ENCODE measurements around the gene WWC2. TPM values are rescaled to one million over a fixed set of nuclear protein-coding genes. Genes with fewer than 3 reads are reported as not detected.

Gene WWC2
- total RNA-seq, 4 donors from 2014 or later: 4.5 to 10.7 (median 8.6) TPM

DNA sequence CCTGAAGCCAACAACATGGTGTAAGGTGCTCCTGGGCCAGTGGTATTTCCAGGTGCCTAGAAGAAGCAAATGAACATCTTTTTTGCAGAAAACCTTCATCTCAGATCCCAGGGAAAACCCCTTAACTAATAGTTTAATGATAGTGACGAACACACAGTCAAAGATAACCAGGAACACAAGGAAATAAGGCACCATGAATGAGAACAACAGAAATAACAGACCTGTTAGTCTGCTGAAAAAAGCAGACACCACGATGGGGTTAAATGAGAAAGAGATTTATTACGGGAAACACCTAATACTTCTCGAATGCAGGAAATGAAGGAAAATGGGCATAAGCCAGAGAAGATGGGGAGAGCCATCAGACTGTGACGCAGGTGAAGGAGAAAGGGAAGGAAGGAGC lies 30.6 kb upstream of the WWC2 start:
- Histone ChIP-seq H3K36me3 (no peaks in the 10 kb centered on the region), H3K4me3 (no peak overlapping the region), H3K27ac (no peak overlapping the region), H3K9me3 (peaks cover 0 to 8% (median 0%) of the 10 kb centered on the region in 3 donors), H3K27me3 (no peaks in the 10 kb centered on the region), H3K4me1 (no peaks in the 10 kb centered on the region)
- DNase-seq (no peak), ATAC-seq (no peak)
- TF ChIP-seq POLR2A (IDR thresholded peaks at IDR 0.05): no peak
- TF ChIP-seq, protein P1, sequence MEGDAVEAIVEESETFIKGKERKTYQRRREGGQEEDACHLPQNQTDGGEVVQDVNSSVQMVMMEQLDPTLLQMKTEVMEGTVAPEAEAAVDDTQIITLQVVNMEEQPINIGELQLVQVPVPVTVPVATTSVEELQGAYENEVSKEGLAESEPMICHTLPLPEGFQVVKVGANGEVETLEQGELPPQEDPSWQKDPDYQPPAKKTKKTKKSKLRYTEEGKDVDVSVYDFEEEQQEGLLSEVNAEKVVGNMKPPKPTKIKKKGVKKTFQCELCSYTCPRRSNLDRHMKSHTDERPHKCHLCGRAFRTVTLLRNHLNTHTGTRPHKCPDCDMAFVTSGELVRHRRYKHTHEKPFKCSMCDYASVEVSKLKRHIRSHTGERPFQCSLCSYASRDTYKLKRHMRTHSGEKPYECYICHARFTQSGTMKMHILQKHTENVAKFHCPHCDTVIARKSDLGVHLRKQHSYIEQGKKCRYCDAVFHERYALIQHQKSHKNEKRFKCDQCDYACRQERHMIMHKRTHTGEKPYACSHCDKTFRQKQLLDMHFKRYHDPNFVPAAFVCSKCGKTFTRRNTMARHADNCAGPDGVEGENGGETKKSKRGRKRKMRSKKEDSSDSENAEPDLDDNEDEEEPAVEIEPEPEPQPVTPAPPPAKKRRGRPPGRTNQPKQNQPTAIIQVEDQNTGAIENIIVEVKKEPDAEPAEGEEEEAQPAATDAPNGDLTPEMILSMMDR (IDR thresholded peaks at IDR 0.05 in 4 of 5, conservative IDR thresholded peaks at IDR 0.05 in 1 of 5): no peak
- intact Hi-C loops (cut with DNase I; ENCODE audit: low total_unique reads): no loop called here
- in situ Hi-C loops (cut with MboI; ENCODE audit: low sequenced_read_pairs in 4 of 4): loop anchor here in 1 of 4 donors (25.0 kb wide), 1 partner anchor 344 kb away; no protein-coding TSS in a partner anchor

DNA sequence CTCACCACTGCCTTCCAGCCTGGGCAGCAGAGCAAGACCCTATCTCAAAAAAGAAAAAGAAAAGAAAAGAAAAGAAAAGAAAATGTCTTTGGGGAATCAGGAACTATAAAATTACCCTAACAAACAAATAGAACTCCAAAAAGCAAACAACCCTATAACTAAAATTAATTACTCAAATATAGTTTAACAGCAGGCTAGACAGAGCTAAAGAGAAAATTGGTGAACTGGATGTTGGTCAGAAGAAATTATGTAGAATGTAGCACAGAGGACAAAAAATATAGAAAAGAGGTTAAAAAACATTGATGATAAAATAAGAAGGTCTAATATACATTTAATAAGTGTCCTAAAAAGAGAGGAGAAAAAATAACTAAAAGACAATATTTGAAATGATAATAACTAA lies 27.8 kb upstream of the WWC2 start:
- in situ Hi-C loops (cut with MboI; ENCODE audit: low sequenced_read_pairs in 4 of 4) (loop anchor here (5.0 to 25.0 kb wide), 4 partner anchors 136 to 341 kb away; no protein-coding TSS in a partner anchor), intact Hi-C loops (cut with DNase I; ENCODE audit: low total_unique reads) (no loop called here)
- TF ChIP-seq POLR2A (IDR thresholded peaks at IDR 0.05): no peak
- TF ChIP-seq, protein P1 (IDR thresholded peaks at IDR 0.05 in 4 of 5, conservative IDR thresholded peaks at IDR 0.05 in 1 of 5): no peak
- no peak for DNase-seq
- no peak for ATAC-seq
- no peaks in the 10 kb centered on the region for H3K27me3 ChIP-seq
- H3K27ac ChIP-seq: no peak overlapping the region
- no peaks in the 10 kb centered on the region for H3K36me3 ChIP-seq
- no peak overlapping the region for H3K4me3 ChIP-seq
- H3K9me3 ChIP-seq: peaks cover 0 to 8% (median 0%) of the 10 kb centered on the region in 3 donors
- no peaks in the 10 kb centered on the region for H3K4me1 ChIP-seq

DNA sequence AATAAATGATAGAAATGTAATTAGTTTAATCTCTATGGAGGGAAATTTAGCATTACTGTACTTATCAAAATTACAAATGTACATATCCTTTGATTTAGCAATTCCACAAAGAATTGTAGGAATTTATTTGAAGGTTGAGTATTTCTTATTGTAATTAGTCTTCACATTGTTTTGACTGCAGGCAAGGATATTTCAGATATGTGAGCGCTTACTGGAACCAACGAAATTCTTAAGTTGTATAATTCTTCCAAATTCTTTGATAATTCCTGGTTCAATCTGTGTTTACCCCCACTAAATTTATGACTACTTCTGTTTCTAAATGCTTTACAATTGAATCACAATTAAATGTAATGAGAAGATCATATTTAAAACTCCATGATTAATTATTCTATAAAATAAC lies 26.9 kb upstream of the WWC2 start:
- DNase-seq: no peak
- H3K36me3 ChIP-seq: no peaks in the 10 kb centered on the region
- H3K9me3 ChIP-seq: peaks cover 0 to 8% (median 0%) of the 10 kb centered on the region in 3 donors
- H3K4me3 ChIP-seq: no peak overlapping the region
- intact Hi-C loops (cut with DNase I; ENCODE audit: low total_unique reads) (loop anchor here (2.0 kb wide), 1 partner anchor 133 kb away; no protein-coding TSS in a partner anchor), in situ Hi-C loops (cut with MboI; ENCODE audit: low sequenced_read_pairs in 4 of 4) (loop anchor here (5.0 to 25.0 kb wide), 4 partner anchors 137 to 340 kb away; no protein-coding TSS in a partner anchor)
- no peaks in the 10 kb centered on the region for H3K4me1 ChIP-seq
- H3K27ac ChIP-seq: no peak overlapping the region
- ATAC-seq: no peak
- no peaks in the 10 kb centered on the region for H3K27me3 ChIP-seq
- TF ChIP-seq POLR2A (IDR thresholded peaks at IDR 0.05): no peak
- TF ChIP-seq, protein P1 (IDR thresholded peaks at IDR 0.05 in 4 of 5, conservative IDR thresholded peaks at IDR 0.05 in 1 of 5): no peak

DNA sequence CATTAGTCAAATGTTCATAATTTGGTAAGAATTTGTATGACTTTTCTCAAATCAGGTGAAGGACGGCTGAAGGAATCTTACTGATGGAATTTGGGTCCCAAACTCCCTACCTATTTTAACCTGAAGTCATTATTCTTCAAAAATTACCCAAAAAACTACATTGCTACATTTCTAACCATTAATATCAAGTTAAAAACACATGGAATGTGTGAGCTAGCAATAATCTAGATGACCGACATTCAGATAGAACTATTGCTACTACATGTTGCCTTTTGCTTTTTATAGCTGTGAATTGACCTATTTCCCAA lies 25.3 kb upstream of the WWC2 start:
- H3K4me3 ChIP-seq: no peak overlapping the region
- H3K27me3 ChIP-seq: no peaks in the 10 kb centered on the region
- no peak for TF ChIP-seq POLR2A (IDR thresholded peaks at IDR 0.05)
- TF ChIP-seq, protein P1 (IDR thresholded peaks at IDR 0.05 in 4 of 5, conservative IDR thresholded peaks at IDR 0.05 in 1 of 5): peak in 1 of 5 experiments; percentile 32
- peaks cover 0 to 1% (median 0%) of the 10 kb centered on the region in 3 donors for H3K9me3 ChIP-seq
- intact Hi-C loops (cut with DNase I; ENCODE audit: low total_unique reads) (loop anchor here (1.0 to 2.0 kb wide), 3 partner anchors 135 to 189 kb away; no protein-coding TSS in a partner anchor), in situ Hi-C loops (cut with MboI; ENCODE audit: low sequenced_read_pairs in 4 of 4) (loop anchor here (5.0 to 25.0 kb wide), 4 partner anchors 139 to 339 kb away; no protein-coding TSS in a partner anchor)
- no peaks in the 10 kb centered on the region for H3K36me3 ChIP-seq
- no peaks in the 10 kb centered on the region for H3K4me1 ChIP-seq
- H3K27ac ChIP-seq: no peak overlapping the region
- DNase-seq: no peak
- no peak for ATAC-seq

Data from gastrocnemius medialis (tissue), 4 donors.